ENCODE measurements around the gene NUDT16L1.

- TF ChIP-seq CTCF (IDR thresholded peaks at IDR 0.05), result no peak
- no peak for TF ChIP-seq EP300 (IDR thresholded peaks at IDR 0.05; ENCODE audit: borderline replicate concordance in 1 of 2, low read depth in 1 of 2, low read length in 1 of 2)
- no peak for TF ChIP-seq USF2 (IDR thresholded peaks at IDR 0.05; ENCODE audit: borderline replicate concordance, low read depth, low read length)
These were observed 44.2 kb downstream of the NUDT16L1 start for GRCh38 chr16:4737545-4737944.
